ENCODE results near the gene PRLR. TPM values are rescaled to one million over a fixed set of nuclear protein-coding genes. Genes with fewer than 3 reads are reported as not detected.

Gene PRLR
- total RNA-seq, 2 donors from 2014 or later, result 1.1 to 7.1 TPM

- Histone ChIP-seq H3K36me3 (no peaks in the 10 kb centered on the region), H3K27me3 (replicated peaks; ENCODE audit: insufficient read depth) (no peaks in the 10 kb centered on the region), H3K4me1 (replicated peaks) (no peaks in the 10 kb centered on the region), H3K4me3 (no peak overlapping the region), H3K27ac (no peak overlapping the region), H3K9me3 (no peaks in the 10 kb centered on the region)
- TF ChIP-seq POLR2AphosphoS5 (IDR thresholded peaks at IDR 0.05), result no peak
- TF ChIP-seq POLR2A (IDR thresholded peaks at IDR 0.05), result no peak
- no peak for TF ChIP-seq CTCF (IDR thresholded peaks at IDR 0.05)
- DNase-seq (ENCODE audit: low spot score), result no peak
- 48% methylated on average over 2 of the region's 2 CpGs for WGBS
- intact Hi-C loops (cut with DNase I), result no loop called here
Measured at GRCh38 chr5:35263266-35263877, 33.1 kb upstream of the PRLR start.

- no peak for TF ChIP-seq POLR2A (IDR thresholded peaks at IDR 0.05)
- no peak for TF ChIP-seq CTCF (IDR thresholded peaks at IDR 0.05)
- no peak for TF ChIP-seq POLR2AphosphoS5 (IDR thresholded peaks at IDR 0.05)
- H3K4me3 ChIP-seq, result no peak overlapping the region
- H3K27ac ChIP-seq, result no peak overlapping the region
- H3K9me3 ChIP-seq, result no peaks in the 10 kb centered on the region
- H3K4me1 ChIP-seq (replicated peaks), result no peaks in the 10 kb centered on the region
- H3K36me3 ChIP-seq, result no peaks in the 10 kb centered on the region
- no peak for DNase-seq (ENCODE audit: low spot score)
- intact Hi-C loops (cut with DNase I), result no loop called here
- no peaks in the 10 kb centered on the region for H3K27me3 ChIP-seq (replicated peaks; ENCODE audit: insufficient read depth)
- WGBS, result 88% methylated on average over 3 of the region's 3 CpGs
Measured at GRCh38 chr5:35253582-35253981, 23.3 kb upstream of the PRLR start.

GRCh38 chr5:35252963-35253362, 22.7 kb upstream of the PRLR start:
- Histone ChIP-seq H3K9me3 (no peaks in the 10 kb centered on the region), H3K27ac (no peak overlapping the region), H3K4me3 (no peak overlapping the region), H3K36me3 (no peaks in the 10 kb centered on the region), H3K27me3 (replicated peaks; ENCODE audit: insufficient read depth) (no peaks in the 10 kb centered on the region), H3K4me1 (replicated peaks) (no peaks in the 10 kb centered on the region)
- 89% methylated on average over 2 of the region's 2 CpGs for WGBS
- DNase-seq (ENCODE audit: low spot score), result no peak
- TF ChIP-seq CTCF (IDR thresholded peaks at IDR 0.05) (no peak), POLR2A (IDR thresholded peaks at IDR 0.05) (no peak), POLR2AphosphoS5 (IDR thresholded peaks at IDR 0.05) (no peak)
- intact Hi-C loops (cut with DNase I), result no loop called here

GRCh38 chr5:35248843-35249780, 18.8 kb upstream of the PRLR start:
- Histone ChIP-seq H3K4me3 (no peak overlapping the region), H3K27ac (no peak overlapping the region), H3K4me1 (replicated peaks) (no peaks in the 10 kb centered on the region), H3K9me3 (no peaks in the 10 kb centered on the region), H3K27me3 (replicated peaks; ENCODE audit: insufficient read depth) (no peaks in the 10 kb centered on the region), H3K36me3 (no peaks in the 10 kb centered on the region)
- DNase-seq (ENCODE audit: low spot score), result no peak
- no peak for TF ChIP-seq POLR2A (IDR thresholded peaks at IDR 0.05)
- no peak for TF ChIP-seq CTCF (IDR thresholded peaks at IDR 0.05)
- no peak for TF ChIP-seq POLR2AphosphoS5 (IDR thresholded peaks at IDR 0.05)
- intact Hi-C loops (cut with DNase I), result no loop called here
- WGBS, result 86% methylated on average over 5 of the region's 5 CpGs

Measured in prostate gland (tissue), 2 donors.